HG03159 (cell line): ENCODE data around the gene MFSD6.
A peak's percentile ranks its signal among the peaks of the same experiment; 100 is the strongest.
"Not testable (repeated sequence)": the region's sequence is repeated elsewhere in the genome, so short reads cannot be mapped to it uniquely, and the experiment has no call there.

Experiments
- ATAC-seq: cut with Tn5 transposase; IDR thresholded peaks from one replicate; pipeline ENCODE4 v1.9.1; 2021; ENCODE audit warnings: mild to moderate bottlenecking, moderate library complexity; ENCODE audit not compliant: unreplicated experiment

The MFSD6 gene

GRCh38 chr2:190459881-190460280 lies 51.7 kb downstream of the MFSD6 start:
- ATAC-seq: no peak

- no peak for ATAC-seq
These were observed 52.3 kb downstream of the MFSD6 start for GRCh38 chr2:190460487-190460886.

- no peak for ATAC-seq
These were observed 54.0 kb downstream of the MFSD6 start for GRCh38 chr2:190462181-190462580.

- no peak for ATAC-seq
These were observed 54.5 kb downstream of the MFSD6 start for GRCh38 chr2:190462611-190463010.

- no peak for ATAC-seq
These were observed 56.9 kb downstream of the MFSD6 start for GRCh38 chr2:190465060-190465459.

GRCh38 chr2:190466819-190467446 lies 58.8 kb downstream of the MFSD6 start:
- ATAC-seq: no peak

GRCh38 chr2:190467575-190468083 lies 59.5 kb downstream of the MFSD6 start:
- ATAC-seq: no peak

- not testable (repeated sequence) for ATAC-seq
These were observed 60.2 kb downstream of the MFSD6 start for GRCh38 chr2:190468354-190468753.

GRCh38 chr2:190468814-190469569 lies 60.8 kb downstream of the MFSD6 start:
- ATAC-seq: peak; percentile 71

- no peak for ATAC-seq
These were observed 61.6 kb downstream of the MFSD6 start for GRCh38 chr2:190469771-190470170.

GRCh38 chr2:190470256-190470826 lies 62.2 kb downstream of the MFSD6 start:
- ATAC-seq: no peak

- ATAC-seq: no peak
These were observed 69.7 kb downstream of the MFSD6 start for GRCh38 chr2:190477661-190478454.

GRCh38 chr2:190478572-190479195 lies 70.5 kb downstream of the MFSD6 start:
- ATAC-seq: no peak

GRCh38 chr2:190481339-190481738 lies 73.2 kb downstream of the MFSD6 start:
- ATAC-seq: no peak

GRCh38 chr2:190482451-190482850 lies 74.3 kb downstream of the MFSD6 start:
- ATAC-seq: no peak

GRCh38 chr2:190486037-190486623 lies 78.0 kb downstream of the MFSD6 start:
- no peak for ATAC-seq

GRCh38 chr2:190488516-190489233 lies 80.5 kb downstream of the MFSD6 start:
- no peak for ATAC-seq

- no peak for ATAC-seq
These were observed 81.3 kb downstream of the MFSD6 start for GRCh38 chr2:190489475-190489874.

- ATAC-seq: no peak
These were observed 82.3 kb downstream of the MFSD6 start for GRCh38 chr2:190490502-190490901.

GRCh38 chr2:190493095-190493494 lies 84.9 kb downstream of the MFSD6 start:
- ATAC-seq: no peak
